ENCODE results near the gene PEX12.
"Not testable (repeated sequence)": the region's sequence is repeated elsewhere in the genome, so short reads cannot be mapped to it uniquely, and the experiment has no call there.

PEX12 gene

DNA sequence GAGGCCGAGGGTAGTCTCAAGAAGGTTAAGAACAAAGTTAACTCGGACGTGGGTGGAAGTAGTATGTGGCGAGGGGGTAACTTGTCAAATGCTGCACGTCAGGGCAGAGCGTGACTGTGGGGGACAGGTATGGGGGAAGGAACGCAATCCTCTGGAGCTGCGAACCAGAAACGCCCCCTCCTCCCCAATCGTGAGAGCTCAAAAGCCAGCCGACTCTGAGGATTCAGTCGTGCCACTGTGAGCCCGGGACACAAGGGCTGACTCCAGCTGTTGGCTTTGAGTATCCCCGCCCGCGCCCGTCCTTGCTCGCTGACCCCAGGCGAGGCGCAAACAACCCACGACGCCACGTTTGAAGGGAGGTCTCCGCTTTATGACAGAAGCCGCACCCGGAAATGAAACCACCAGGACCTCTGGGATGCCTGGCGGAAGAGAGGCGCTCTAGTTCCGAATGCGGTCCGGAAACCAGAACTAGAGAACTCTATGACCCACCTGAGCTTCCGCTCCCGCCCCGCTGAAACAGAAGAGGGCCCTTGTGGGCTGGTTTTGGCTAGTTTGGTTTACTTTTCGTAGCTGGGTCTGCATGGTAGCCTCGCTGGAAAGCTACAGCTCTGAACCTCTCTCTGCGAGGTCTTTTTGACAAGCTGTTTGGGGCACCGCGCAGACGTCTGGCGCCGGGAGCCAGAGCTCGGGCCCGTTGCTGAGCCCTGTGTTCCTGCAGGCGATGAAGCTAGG, at the start of gene PEX12:
TSS of gene PEX12 (minus strand) at position 375 of the 732 bp plus-strand sequence. CDS start 550 bp downstream, outside the sequence.
- peak; percentile 45 for DNase-seq

- no peak for DNase-seq
Measured at GRCh38 chr17:35627417-35627816, 49.0 kb upstream of the PEX12 start.

DNA sequence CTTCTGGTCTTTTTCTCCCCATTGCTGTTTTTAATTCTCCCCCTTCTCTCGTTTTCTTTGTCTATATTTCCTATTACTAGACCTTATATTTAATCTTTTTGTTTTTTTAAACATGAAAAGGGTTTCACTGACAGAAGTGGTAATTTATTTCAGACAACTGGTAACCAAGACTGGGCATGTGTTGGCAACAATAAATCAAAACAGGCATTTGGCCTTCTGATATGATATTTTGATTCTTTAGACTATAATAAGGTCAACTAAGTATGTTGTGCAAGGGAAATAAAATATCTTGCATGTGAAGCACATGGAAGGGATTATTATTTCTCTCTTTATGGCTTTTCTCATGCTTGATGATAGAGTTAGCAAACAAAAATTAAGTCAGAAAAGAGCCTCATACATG, 43.4 kb upstream of the PEX12 start:
- DNase-seq: no peak

DNA sequence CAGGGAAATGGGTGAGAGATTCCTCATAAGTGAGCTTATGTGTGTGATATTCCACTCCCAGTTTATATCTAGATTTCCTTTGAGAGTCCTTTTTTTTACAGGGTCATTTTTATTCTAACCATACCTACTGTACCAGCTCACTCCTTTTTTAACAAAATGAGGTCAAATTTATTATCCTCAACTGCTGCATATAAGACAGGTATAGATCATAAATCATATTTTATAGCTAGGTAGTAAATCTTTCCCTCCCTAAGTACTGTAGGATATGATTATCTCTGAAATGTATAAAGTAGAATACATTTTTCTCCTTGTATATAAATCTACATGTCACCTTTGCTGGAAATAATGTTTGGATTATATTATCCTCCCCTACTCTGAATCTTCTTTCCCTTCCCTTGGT, 40.3 kb upstream of the PEX12 start:
- DNase-seq: no peak

DNA sequence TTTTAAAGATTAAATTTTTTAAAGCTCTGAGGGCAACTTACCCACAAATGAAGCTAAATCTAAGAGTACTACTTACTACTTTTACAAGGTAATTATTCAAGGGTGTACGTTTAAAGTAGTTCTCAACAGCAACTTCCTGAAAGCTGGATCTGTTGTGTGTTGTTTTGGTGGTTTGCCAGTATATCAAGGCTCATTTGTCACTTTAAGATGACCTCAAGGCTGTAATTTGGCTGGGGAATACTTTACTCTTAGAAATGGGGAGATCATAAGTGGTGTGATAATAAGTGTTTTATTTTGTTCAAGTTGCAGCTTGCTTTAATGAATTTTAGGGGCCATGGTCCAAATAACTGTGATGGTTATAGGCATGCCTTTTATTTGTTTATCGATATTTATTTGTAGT, 39.1 kb upstream of the PEX12 start:
- no peak for DNase-seq

DNA sequence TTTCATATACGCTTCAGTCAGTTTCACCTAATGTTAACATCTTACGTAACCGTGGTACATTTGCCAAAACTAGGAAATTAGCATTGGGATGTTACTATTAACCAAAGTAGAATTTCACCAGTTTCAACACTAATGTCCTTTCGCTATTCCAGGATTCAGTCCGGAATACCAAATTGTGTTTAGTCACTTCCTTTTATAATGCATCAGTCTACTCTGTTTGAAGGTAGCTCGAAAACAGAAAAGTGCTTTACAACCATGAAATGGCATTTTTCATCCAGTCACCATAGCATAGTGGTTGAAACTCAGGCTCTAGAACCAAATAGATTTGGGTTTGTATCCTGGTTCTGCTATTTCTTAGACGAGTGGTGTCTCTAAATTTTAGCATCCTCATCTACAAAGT, 38.2 kb upstream of the PEX12 start:
- no peak for DNase-seq

- no peak for DNase-seq
Measured at GRCh38 chr17:35614810-35615209, 36.4 kb upstream of the PEX12 start.

- no peak for DNase-seq
Measured at GRCh38 chr17:35612924-35613521, 34.7 kb upstream of the PEX12 start.

GRCh38 chr17:35610746-35611145, 32.4 kb upstream of the PEX12 start:
- not testable (repeated sequence) for DNase-seq

DNA sequence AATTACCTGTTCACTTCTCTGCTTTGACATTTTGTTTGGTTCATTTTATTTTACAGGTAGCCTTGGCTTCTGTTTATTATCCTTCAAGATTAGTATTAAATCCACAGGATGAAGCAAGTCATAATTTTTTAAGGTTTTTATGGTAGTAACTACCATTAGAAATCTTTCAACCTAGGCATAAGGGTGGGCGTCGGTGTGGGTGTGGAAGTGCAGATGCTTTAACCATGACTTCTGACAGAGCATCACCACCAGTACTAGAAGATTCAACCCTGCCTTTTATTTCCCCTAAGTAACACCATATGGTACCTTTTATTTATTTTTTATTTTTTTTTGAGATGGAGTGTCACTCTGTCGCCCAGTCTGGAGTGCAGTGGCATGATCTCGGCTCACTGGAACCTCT, 31.5 kb upstream of the PEX12 start:
- no peak for DNase-seq

DNA sequence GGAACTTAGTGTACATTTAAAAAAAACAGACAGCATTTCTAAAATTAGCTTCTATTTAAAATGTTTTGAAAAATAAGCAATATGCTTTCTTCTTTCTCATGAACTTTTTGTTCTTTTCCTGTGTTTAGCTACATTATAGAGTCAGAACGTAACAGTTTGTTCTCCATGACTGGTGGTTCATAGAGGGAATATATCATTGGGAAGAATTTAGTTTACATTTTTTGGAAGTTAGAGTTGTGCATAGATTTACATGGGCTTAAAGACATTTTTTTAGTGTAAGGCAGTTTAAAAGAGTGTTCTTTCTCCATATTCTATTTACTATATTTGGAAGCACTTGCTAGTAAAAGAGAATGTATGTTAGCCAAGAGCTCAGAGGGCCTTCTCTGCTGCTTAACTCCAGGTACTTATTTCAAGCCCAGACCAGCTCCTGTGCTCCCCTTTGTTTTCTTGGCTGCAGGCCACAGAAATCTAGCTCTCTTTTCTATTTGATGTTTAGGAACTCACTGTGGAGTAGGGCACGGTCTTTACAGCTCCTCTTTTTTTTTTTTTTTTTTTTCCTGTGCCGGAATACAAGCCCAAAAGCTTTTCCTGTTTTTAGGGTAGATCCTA, 29.0 kb upstream of the PEX12 start:
- DNase-seq: no peak

DNA sequence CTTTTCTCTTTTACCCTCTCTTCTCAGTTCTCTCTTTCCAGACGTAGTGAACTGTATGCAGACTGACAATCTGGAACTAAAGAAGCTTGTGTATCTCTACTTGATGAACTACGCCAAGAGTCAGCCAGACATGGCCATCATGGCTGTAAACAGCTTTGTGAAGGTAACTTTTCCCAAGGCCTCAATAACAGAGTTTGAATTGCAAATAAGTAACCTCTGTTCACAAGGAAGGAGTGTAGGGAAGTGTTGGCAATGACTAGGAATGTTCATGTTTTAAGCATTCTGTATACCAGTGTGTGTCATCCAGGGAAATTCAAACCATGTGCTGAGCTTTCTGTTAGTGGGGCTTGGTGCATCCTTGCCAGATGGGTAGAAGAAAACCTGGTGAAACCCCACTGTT, 27.3 kb upstream of the PEX12 start:
- DNase-seq: no peak

DNA sequence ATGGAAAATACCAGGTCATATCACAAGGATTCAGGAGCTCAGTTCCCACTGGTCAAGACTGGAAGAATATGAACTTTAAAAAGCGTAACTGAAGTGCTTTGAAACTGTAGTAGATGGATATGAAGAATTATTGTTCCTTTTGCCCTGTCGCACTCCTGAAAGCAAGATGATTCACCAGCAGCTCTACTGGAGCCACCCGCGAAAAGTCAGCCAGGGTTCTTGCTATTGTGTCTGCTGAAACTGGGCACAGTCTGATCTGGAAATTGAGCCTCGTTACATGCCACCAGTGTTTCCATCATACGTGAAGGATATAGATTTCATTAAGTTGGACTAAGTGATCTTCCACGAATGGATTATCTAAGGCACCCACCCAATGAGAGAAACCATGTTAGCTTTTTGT, 25.3 kb upstream of the PEX12 start:
- DNase-seq: no peak

DNA sequence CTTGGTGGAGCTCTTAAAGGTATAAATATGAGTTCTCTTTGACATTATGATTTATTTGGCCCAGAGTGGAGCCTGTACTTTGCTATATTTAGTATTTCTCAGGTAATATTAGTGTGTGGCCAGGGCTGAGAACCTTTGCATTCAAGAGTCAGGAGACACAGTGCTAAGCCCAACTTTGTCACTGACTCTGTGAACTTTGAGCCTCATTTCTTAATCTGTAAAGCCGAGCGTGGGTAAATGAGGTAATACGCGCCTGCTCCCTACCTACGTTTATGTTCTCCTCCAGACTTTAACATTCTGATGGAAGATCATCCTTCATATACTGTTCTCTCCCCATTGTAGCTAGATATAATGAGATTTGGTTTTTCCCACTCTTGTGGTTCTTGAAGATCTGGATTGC, 19.2 kb upstream of the PEX12 start:
- DNase-seq: no peak

GRCh38 chr17:35596530-35597233, 18.3 kb upstream of the PEX12 start:
- DNase-seq: no peak

GRCh38 chr17:35596072-35596471, 17.7 kb upstream of the PEX12 start:
- no peak for DNase-seq

DNA sequence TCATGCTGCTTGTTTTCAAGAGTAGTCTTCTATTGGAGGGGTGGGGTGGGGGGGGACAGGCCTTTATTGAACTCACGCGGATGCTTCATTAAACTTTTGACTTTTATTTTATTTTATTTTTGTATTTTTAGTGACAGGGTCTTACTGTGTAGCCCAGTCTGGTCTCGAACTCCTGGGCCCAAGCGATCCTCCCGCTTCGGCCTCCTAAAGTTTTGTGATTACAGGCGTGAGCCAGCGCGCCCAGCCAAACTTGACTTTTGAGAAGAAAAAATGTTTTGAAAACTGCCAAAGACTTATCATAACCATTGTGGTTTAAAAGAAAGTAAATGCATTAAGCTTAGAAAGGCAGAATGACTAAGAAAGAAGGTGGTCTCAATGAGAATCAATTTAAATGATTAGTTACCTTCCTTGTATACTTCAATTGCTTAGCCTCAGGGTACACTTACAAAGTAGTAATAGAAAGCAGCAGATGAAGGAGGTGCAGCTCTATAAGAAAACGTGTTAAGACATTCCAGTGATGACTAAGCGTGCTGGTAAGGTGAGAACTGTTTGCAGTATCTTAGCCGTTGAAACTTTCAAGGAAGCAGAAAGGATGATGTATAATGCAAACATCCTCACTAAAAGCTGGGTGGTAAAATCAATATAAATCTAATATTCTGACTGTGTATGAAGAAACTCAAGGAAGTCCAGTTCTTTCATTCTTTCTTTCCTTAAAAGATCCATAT, 10.0 kb upstream of the PEX12 start:
- DNase-seq: no peak

GRCh38 chr17:35587074-35587961, 8.9 kb upstream of the PEX12 start, which contains the start of gene AP2B1:
AP2B1 (plus strand) TSS chr17:35587322; CDS start chr17:35594031, 6,709 bp downstream.
- peak; percentile 76 for DNase-seq

- no peak for DNase-seq
Measured at GRCh38 chr17:35586569-35587073, 8.2 kb upstream of the PEX12 start.

DNA sequence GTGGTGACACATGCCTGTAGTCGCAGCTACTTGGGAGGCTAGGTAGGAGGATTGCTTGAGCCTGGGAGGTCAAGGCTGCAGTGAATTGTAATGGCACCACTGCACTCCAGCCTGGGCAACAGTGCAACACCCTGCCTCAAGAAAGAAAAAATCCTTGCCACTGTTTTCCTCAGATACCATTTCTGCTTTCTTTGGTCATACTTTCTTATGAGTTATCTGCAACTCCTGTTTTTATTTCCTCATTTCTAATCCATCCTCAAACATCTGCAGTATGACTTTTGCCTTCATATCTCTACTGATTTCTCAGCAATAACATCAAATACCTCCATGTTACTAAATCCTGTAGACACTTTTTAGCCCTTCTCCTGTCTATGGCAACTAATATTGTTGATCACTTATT, 5.7 kb upstream of the PEX12 start:
- no peak for DNase-seq

- DNase-seq: no peak
Measured at GRCh38 chr17:35578929-35579432, 610 bp upstream of the PEX12 start.
